Effector memory CD8-positive, alpha-beta T cell (primary cell): ENCODE data around the gene ATP5IF1.
A peak's percentile ranks its signal among the peaks of the same experiment; 100 is the strongest.

Experiments
- ATAC-seq: fragments of 150-1000 bp; cut with Tn5 transposase; replicated peaks from 2 replicates; pipeline ENCODE4 v1.10.0; 2021; ENCODE audit warnings: mild to moderate bottlenecking, moderate library complexity
- DNase-seq, 3 experiments: peaks; one replicate each; pipeline ENCODE4 v3.0.0; 2021
- H3K27ac Mint-ChIP-seq, 2 donors: one replicate each; pipeline ENCODE4 v1.8.0; 2022; ENCODE audit warnings: mild to moderate bottlenecking in 2 of 2, mixed read lengths in 2 of 2, moderate library complexity in 2 of 2
- H3K27me3 Mint-ChIP-seq, 2 donors: one replicate each; pipeline ENCODE4 v1.8.0; 2022; ENCODE audit warnings: mixed read lengths in 2 of 2
- H3K36me3 Mint-ChIP-seq: one replicate; pipeline ENCODE4 v1.8.0; 2022; ENCODE audit warnings: mild to moderate bottlenecking, moderate library complexity, mixed read lengths; ENCODE audit not compliant: insufficient read depth
- H3K4me1 Mint-ChIP-seq, 2 donors: one replicate each; pipeline ENCODE4 v1.8.0; 2022; ENCODE audit warnings: low read depth in 2 of 2, mixed read lengths in 2 of 2
- H3K4me3 Mint-ChIP-seq, 2 donors: one replicate each; pipeline ENCODE4 v1.8.0; 2022; ENCODE audit warnings: mild to moderate bottlenecking in 2 of 2, mixed read lengths in 2 of 2, moderate library complexity in 2 of 2
- H3K9me3 Mint-ChIP-seq, 2 donors: one replicate each; pipeline ENCODE4 v1.8.0; 2022; ENCODE audit warnings: mixed read lengths in 2 of 2
- total RNA-seq, 9 experiments: gene quantifications; one replicate each; lab custom pipeline; 2026; lab: John Stamatoyannopoulos, UW

Gene ATP5IF1
- 33.9 to 52.9 (median 40.8) reads per million in 9 experiments for total RNA-seq

DNA sequence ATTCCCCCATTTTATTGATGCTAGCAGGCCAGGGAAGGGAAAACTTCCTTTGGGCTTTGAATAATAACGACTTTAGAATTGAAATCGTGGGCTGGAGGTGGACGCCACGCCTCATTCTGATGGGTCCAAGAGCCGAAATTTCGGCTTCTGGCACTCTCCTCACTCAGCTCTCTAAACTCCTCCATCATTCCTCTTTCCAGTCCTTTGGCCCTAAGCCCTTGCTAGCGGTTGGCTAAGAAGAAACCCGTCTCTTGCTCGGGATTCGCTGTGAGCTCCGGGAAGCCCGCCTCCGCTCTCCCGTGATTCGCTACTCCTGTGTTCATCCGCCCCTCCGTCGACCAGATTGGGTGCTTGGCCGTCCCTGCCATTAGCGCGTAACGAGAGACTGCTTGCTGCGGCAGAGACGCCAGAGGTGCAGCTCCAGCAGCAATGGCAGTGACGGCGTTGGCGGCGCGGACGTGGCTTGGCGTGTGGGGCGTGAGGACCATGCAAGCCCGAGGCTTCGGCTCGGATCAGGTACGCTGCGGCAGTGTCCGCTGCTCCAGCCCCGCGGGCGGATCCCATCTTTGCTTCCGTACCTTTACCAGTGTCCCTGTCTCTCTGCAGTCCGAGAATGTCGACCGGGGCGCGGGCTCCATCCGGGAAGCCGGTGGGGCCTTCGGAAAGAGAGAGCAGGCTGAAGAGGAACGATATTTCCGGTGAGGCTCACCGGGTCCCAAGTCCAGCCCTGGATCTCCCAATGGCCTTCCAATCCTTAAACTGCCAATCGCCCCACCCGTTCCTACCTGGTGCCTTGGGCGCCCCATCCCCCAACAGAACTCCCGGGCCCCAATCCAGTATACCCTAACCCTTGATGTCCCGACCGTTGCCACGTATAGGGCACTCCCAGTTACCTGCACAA, at the start of gene ATP5IF1:
TSS of gene ATP5IF1 (plus strand) at position 370 of the 901 bp plus-strand sequence. CDS start at position 430, 60 bp downstream.
- Mint-ChIP-seq H3K9me3 (no peaks in the 10 kb centered on the region), H3K36me3 (peaks cover 13% of the 10 kb centered on the region), H3K27ac (no peak within 1 kb of the TSS), H3K4me3 (no peak within 1 kb of the TSS), H3K4me1 (peaks cover 10 to 11% of the 10 kb centered on the region in 2 donors), H3K27me3 (no peaks in the 10 kb centered on the region)
- peak; percentile 94 for ATAC-seq
- DNase-seq: peak; percentile 92

GRCh38 chr1:28190337-28190979, 45.5 kb upstream of the ATP5IF1 start:
- no peaks in the 10 kb centered on the region for H3K36me3 Mint-ChIP-seq
- DNase-seq (no peak), ATAC-seq (no peak)
- peaks cover 0 to 15% of the 10 kb centered on the region in 2 donors for H3K4me1 Mint-ChIP-seq
- no peak overlapping the region for H3K27ac Mint-ChIP-seq
- H3K27me3 Mint-ChIP-seq: no peaks in the 10 kb centered on the region
- no peak overlapping the region for H3K4me3 Mint-ChIP-seq
- no peaks in the 10 kb centered on the region for H3K9me3 Mint-ChIP-seq

GRCh38 chr1:28190996-28191645, 44.8 kb upstream of the ATP5IF1 start:
- H3K27me3 Mint-ChIP-seq: no peaks in the 10 kb centered on the region
- H3K36me3 Mint-ChIP-seq: no peaks in the 10 kb centered on the region
- peaks cover 0 to 15% of the 10 kb centered on the region in 2 donors for H3K4me1 Mint-ChIP-seq
- H3K27ac Mint-ChIP-seq: no peak overlapping the region
- DNase-seq: no peak
- ATAC-seq: no peak
- H3K4me3 Mint-ChIP-seq: no peak overlapping the region
- H3K9me3 Mint-ChIP-seq: no peaks in the 10 kb centered on the region

DNA sequence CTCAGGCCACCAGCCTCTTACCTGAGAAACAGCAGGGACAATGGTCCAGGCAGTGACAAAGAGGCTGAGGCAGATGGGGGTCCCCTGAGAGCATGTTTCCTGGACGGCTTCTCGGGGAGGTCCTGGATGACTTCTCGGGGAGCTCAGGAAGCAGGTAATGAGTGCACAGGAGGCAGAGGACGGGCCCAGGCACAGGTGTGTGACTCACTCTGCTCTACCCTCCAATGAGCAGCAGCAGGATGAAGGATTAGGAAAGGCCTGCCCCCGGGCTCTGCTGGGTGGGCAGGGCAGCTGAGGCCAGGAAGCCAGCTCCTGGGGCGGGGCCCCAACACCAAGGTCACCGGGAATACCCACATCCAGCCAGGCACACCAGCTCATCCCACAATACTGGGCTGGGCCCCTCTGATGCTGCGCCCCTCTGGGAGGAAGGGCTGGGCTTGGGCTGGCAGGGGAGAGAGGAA, 42.2 kb upstream of the ATP5IF1 start:
- ATAC-seq (no peak), DNase-seq (no peak)
- Mint-ChIP-seq H3K27me3 (no peaks in the 10 kb centered on the region), H3K9me3 (peaks cover 0 to 1% of the 10 kb centered on the region in 2 donors), H3K4me1 (peaks cover 13 to 28% of the 10 kb centered on the region in 2 donors), H3K27ac (peak overlapping the region in 1 of 2 donors; percentile 36), H3K4me3 (no peak overlapping the region), H3K36me3 (peaks cover 10% of the 10 kb centered on the region)

DNA sequence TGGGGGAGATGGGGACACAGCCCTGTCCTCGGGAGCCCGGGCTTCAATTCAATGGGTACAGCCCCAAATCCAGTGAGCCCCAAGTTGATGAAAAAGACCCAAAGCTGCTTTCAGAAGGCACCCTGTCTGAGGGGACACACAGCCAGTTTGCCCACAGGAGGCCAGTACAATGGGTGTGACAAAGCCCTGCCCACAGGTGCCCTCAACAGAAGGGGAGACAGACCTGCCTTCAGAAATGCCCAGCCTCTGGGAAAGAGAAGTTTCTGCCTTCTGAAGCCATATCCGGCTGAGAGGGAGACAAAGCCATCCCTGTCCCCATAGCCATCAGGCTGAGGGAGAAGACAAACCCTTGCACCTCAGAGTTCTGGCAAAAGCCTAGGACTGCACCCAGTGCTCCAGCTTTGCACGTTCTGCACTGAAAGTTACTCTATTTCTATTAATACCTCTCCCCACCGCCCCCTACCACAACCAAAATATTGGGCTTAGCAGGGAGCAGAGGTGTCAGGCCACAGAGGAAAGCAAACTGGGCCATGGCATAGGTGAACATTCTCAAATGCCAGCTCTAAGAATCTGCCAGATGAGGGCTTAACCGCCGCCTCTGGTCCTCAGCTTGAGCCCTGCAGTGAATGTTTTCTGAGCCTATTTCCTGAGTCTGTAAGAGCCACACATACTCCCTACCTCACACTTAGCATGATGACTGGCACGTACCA, 41.4 kb upstream of the ATP5IF1 start:
- Mint-ChIP-seq H3K4me1 (peaks cover 20 to 35% of the 10 kb centered on the region in 2 donors), H3K4me3 (peak overlapping the region in 1 of 2 donors; percentile 33), H3K27me3 (no peaks in the 10 kb centered on the region), H3K27ac (peak overlapping the region; percentile 25 to 36), H3K9me3 (peaks cover 5% of the 10 kb centered on the region in 2 donors), H3K36me3 (peaks cover 15% of the 10 kb centered on the region)
- DNase-seq: no peak
- peak; percentile 1 for ATAC-seq

DNA sequence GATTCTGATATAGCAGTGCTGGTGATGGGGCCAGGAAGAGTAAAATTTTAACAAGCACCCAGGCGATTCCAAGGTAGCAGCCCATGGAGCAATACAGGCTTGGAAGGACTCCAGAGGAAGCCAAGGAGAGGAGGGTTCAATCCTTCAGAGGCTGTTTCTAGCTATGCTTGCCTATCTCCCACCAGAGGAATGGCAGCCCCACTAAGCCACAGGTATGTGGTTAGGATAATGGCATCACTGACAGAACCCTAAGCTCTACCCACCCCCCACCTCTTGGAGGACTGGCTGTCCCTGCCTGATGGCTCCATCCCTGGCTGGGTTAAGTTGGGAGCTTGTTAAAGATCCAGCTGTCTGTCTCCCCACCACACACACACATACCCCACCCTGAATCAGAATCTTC, 40.1 kb upstream of the ATP5IF1 start:
- Mint-ChIP-seq H3K4me1 (peaks cover 31 to 45% of the 10 kb centered on the region in 2 donors), H3K4me3 (no peak overlapping the region), H3K27ac (no peak overlapping the region), H3K36me3 (peaks cover 25% of the 10 kb centered on the region), H3K27me3 (no peaks in the 10 kb centered on the region), H3K9me3 (peaks cover 5 to 7% of the 10 kb centered on the region in 2 donors)
- DNase-seq (no peak), ATAC-seq (no peak)

DNA sequence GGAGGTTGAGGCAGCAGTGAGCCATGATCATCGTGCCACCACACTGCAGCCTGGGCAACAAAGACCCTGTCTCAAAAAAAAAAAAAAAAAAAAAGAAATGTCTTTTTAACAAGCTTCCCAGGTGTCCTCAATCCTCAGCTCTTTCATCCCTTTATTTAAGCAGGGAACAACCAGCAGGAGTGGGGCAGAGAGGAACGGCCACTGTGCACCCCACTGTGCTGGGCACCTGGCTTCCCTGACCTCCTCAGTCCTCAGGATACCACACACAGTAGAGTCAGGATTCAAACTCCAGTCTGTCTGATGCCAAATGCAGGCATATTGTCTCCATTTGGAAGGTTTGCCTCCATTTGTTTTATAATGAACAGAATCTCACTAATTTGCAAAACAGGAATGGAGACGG, 39.6 kb upstream of the ATP5IF1 start:
- ATAC-seq (no peak), DNase-seq (no peak)
- peak overlapping the region in 1 of 2 donors; percentile 4 for H3K4me3 Mint-ChIP-seq
- peaks cover 30% of the 10 kb centered on the region for H3K36me3 Mint-ChIP-seq
- peaks cover 5 to 7% of the 10 kb centered on the region in 2 donors for H3K9me3 Mint-ChIP-seq
- no peaks in the 10 kb centered on the region for H3K27me3 Mint-ChIP-seq
- no peak overlapping the region for H3K27ac Mint-ChIP-seq
- peaks cover 33 to 49% of the 10 kb centered on the region in 2 donors for H3K4me1 Mint-ChIP-seq

DNA sequence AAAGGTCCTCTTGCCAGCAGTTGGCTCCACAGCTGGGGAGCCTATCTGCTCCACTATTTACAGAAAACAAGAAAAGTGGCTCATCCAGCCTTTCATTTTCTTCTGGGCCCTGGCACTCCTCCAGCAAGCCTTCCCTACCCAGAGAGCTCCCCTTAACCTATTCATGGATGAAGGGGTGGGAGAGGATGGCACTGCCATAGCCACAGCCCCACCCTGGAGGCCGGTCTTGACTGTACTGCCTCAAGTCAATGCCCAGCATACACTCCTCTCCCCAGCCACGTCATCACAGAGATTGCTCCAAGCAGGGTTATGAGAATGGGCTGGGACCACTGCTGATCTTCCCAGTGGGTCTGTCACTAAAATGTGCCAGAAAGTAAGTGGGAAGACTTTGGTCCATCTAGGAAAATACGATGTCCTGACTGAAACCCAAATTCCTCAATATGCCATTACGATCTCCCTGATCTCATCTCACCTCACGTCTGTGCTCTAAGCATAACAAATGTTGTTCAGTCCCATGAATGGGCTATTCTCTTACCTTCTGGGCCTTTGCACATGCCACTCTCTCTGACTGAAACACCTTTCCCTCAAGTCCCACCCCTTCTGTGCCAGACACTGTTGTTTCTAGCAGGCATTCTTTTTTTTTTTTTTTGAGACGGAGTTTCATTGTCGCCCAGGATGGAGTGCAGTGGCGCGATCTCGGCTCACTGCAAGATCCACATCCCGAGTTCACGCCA, 38.1 kb upstream of the ATP5IF1 start:
- Mint-ChIP-seq H3K27me3 (no peaks in the 10 kb centered on the region), H3K4me1 (peaks cover 33 to 50% of the 10 kb centered on the region in 2 donors), H3K27ac (no peak overlapping the region)

GRCh38 chr1:28199328-28200233, 36.3 kb upstream of the ATP5IF1 start:
- Mint-ChIP-seq H3K4me1 (peaks cover 33 to 41% of the 10 kb centered on the region in 2 donors), H3K27me3 (no peaks in the 10 kb centered on the region), H3K36me3 (peaks cover 60% of the 10 kb centered on the region), H3K27ac (peak overlapping the region; percentile 83 to 84), H3K9me3 (peaks cover 5 to 7% of the 10 kb centered on the region in 2 donors), H3K4me3 (peak overlapping the region; percentile 68 to 74)
- peak; percentile 73 to 80 (median 75) for DNase-seq
- peak; percentile 92 for ATAC-seq

More for the DNA sequence above, 38.1 kb upstream of the ATP5IF1 start:
- ATAC-seq (no peak), DNase-seq (no peak)
- Mint-ChIP-seq H3K9me3 (peaks cover 5 to 7% of the 10 kb centered on the region in 2 donors), H3K36me3 (peaks cover 43% of the 10 kb centered on the region), H3K4me3 (no peak overlapping the region)

DNA sequence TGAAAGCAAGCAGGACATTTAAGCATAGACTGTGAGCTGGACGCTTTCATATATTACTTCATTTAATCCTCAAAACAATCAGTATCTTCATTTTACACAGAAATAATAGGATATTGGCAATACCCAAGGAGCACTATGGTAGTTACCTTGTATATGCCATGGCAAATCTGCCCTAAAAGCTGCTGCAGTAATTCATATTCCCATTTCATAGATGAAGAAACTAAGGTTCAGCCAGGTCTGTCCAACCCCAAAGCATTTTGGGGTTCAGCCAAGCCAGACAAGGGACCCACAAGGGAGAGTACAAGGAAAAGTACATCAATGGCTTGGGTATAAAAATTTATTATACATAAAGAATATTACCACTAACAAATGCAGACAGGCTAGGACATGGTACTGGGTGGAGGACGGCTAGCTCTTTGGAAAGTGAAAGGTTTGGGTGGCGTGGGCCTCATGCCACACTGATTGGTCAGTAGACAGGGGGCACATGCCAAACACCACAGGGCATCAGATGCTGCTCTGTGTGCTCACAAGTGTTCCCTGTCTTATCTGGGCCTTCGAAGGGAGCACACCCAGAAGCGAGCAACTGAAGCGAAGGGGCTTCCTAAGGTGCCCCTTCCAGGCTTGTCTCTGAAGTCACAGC, 35.6 kb upstream of the ATP5IF1 start:
- H3K4me1 Mint-ChIP-seq: peaks cover 33 to 36% of the 10 kb centered on the region in 2 donors
- H3K27me3 Mint-ChIP-seq: no peaks in the 10 kb centered on the region
- peak overlapping the region; percentile 83 to 84 for H3K27ac Mint-ChIP-seq
- ATAC-seq (no peak), DNase-seq (no peak)
- H3K4me3 Mint-ChIP-seq: peak overlapping the region; percentile 68 to 74
- H3K36me3 Mint-ChIP-seq: peaks cover 65% of the 10 kb centered on the region
- H3K9me3 Mint-ChIP-seq: peaks cover 5 to 7% of the 10 kb centered on the region in 2 donors

GRCh38 chr1:28205243-28205642, 30.7 kb upstream of the ATP5IF1 start:
- DNase-seq: no peak
- Mint-ChIP-seq H3K4me1 (peaks cover 10 to 14% of the 10 kb centered on the region in 2 donors), H3K4me3 (no peak overlapping the region), H3K27ac (no peak overlapping the region), H3K36me3 (peaks cover 69% of the 10 kb centered on the region), H3K27me3 (no peaks in the 10 kb centered on the region), H3K9me3 (no peaks in the 10 kb centered on the region)
- ATAC-seq: no peak
